CD14-positive monocyte (primary cell): ENCODE data around the gene ATP6V0A1. TPM values are rescaled to one million over a fixed set of nuclear protein-coding genes. Genes with fewer than 3 reads are reported as not detected.

Source experiments
- DNase-seq, 3 donors: peaks; one replicate each; pipeline ENCODE4 v3.0.0-alpha.2; 2011 to 2022
- H2AFZ ChIP-seq: 2 replicates; pipeline ENCODE4 v1.6.0; 2012; ENCODE audit warnings: mild to moderate bottlenecking, low read depth, low read length, inconsistent platforms; ENCODE audit not compliant: insufficient read depth, poor library complexity, severe bottlenecking
- H3K27ac ChIP-seq, 2 donors: 1 replicate in 1 of 2; 2 replicates in 1 of 2; pipeline ENCODE4 v1.5.1; 2012 to 2013; ENCODE audit warnings: low read length in 2 of 2, control low read depth in 1 of 2, inconsistent platforms in 1 of 2, low read depth in 1 of 2, mild to moderate bottlenecking in 1 of 2
- H3K27me3 ChIP-seq, 2 donors: one replicate each; pipeline versions ENCODE4 v1.6.0 to v1.6.1; 2011 to 2013; ENCODE audit warnings: low read length in 2 of 2; ENCODE audit not compliant: control insufficient read depth in 2 of 2, insufficient read depth in 2 of 2
- H3K36me3 ChIP-seq, 2 donors: replicated peaks in 1 of 2; 1 replicate in 1 of 2; 2 replicates in 1 of 2; pipeline versions ENCODE4 v1.5.1 to v1.6.1; 2012 to 2013; ENCODE audit warnings: low read length in 2 of 2, control low read depth in 1 of 2, inconsistent platforms in 1 of 2, mild to moderate bottlenecking in 1 of 2; ENCODE audit not compliant: insufficient read depth in 2 of 2, control insufficient read depth in 1 of 2
- H3K4me1 ChIP-seq, 2 donors: 1 replicate in 1 of 2; 2 replicates in 1 of 2; pipeline versions ENCODE4 v1.5.1 to v1.6.1; 2012 to 2013; ENCODE audit warnings: low read length in 2 of 2, control low read depth in 1 of 2, inconsistent platforms in 1 of 2, mild to moderate bottlenecking in 1 of 2, moderate library complexity in 1 of 2; ENCODE audit not compliant: insufficient read depth in 2 of 2, control insufficient read depth in 1 of 2
- H3K4me2 ChIP-seq: replicated peaks from 2 replicates; pipeline ENCODE3; 2012; ENCODE audit warnings: low read length, moderate library complexity, mild to moderate bottlenecking; ENCODE audit not compliant: poor library complexity, severe bottlenecking; ENCODE audit errors: extremely low read depth
- H3K4me3 ChIP-seq, 3 experiments: fragments of 200-600 bp in 1 of 3; sonication (generic) in 1 of 3; replicated peaks in 1 of 3; 1 replicate in 2 of 3; 2 replicates in 1 of 3; pipeline ENCODE4 v1.5.1; 2011 to 2013; ENCODE audit warnings: low read length in 3 of 3, mild to moderate bottlenecking in 3 of 3, control low read depth in 2 of 3, low read depth in 2 of 3, inconsistent platforms in 1 of 3, moderate library complexity in 1 of 3
- H3K79me2 ChIP-seq: 2 replicates; pipeline ENCODE4 v1.6.0; 2012; ENCODE audit warnings: mild to moderate bottlenecking, control low read depth, inconsistent platforms, low read length, moderate library complexity; ENCODE audit not compliant: insufficient read depth
- H3K9ac ChIP-seq: 2 replicates; pipeline ENCODE4 v1.6.0; 2017; ENCODE audit warnings: low read length, mild to moderate bottlenecking; ENCODE audit not compliant: insufficient read depth, poor library complexity, severe bottlenecking
- H3K9me3 ChIP-seq, 2 donors: replicated peaks in 1 of 2; 1 replicate in 1 of 2; 2 replicates in 1 of 2; pipeline versions ENCODE4 v1.5.1 to v1.6.1; 2012 to 2013; ENCODE audit warnings: low read length in 2 of 2, control low read depth in 1 of 2; ENCODE audit not compliant: control insufficient read depth in 1 of 2, insufficient read depth in 1 of 2
- H4K20me1 ChIP-seq: 2 replicates; pipeline ENCODE4 v1.6.0; 2012; ENCODE audit warnings: mild to moderate bottlenecking, low read length, control low read depth, moderate library complexity; ENCODE audit not compliant: insufficient read depth
- H3K27ac Mint-ChIP-seq, 7 donors: one replicate each; pipeline ENCODE4 v1.8.0; 2020; ENCODE audit warnings: mild to moderate bottlenecking in 7 of 7, mixed read lengths in 7 of 7, moderate library complexity in 6 of 7, inconsistent platforms in 2 of 7
- H3K27me3 Mint-ChIP-seq, 3 donors: one replicate each; pipeline ENCODE4 v1.8.0; 2021 to 2022; ENCODE audit warnings: low read depth in 3 of 3, mild to moderate bottlenecking in 3 of 3, mixed read lengths in 3 of 3, moderate library complexity in 3 of 3, inconsistent platforms in 1 of 3
- H3K36me3 Mint-ChIP-seq, 2 donors: one replicate each; pipeline ENCODE4 v1.8.0; 2020; ENCODE audit warnings: mixed read lengths in 2 of 2, inconsistent platforms in 1 of 2, mild to moderate bottlenecking in 1 of 2
- H3K4me1 Mint-ChIP-seq: one replicate; pipeline ENCODE4 v1.8.0; 2020; ENCODE audit warnings: mild to moderate bottlenecking, mixed read lengths
- H3K4me3 Mint-ChIP-seq, 2 donors: one replicate each; pipeline ENCODE4 v1.8.0; 2020; ENCODE audit warnings: mild to moderate bottlenecking in 2 of 2, mixed read lengths in 2 of 2, moderate library complexity in 1 of 2
- H3K9me3 Mint-ChIP-seq, 7 donors: one replicate each; pipeline ENCODE4 v1.8.0; 2020 to 2022; ENCODE audit warnings: mixed read lengths in 7 of 7, mild to moderate bottlenecking in 6 of 7, moderate library complexity in 6 of 7, inconsistent platforms in 2 of 7
- CTCF ChIP-seq: fragments of 200-600 bp; IDR thresholded peaks from one replicate; pipeline ENCODE4 v1.8.0; 2022; ENCODE audit warnings: antibody characterized with exemption, mild to moderate bottlenecking
- WGBS: methylation state at CpG from one replicate; pipeline ENCODE4 v1.1.5; 2013; ENCODE audit warnings: missing lambda C conversion rate; ENCODE audit not compliant: insufficient coverage; 5-methylcytosine and 5-hydroxymethylcytosine counted together
- intact Hi-C, 2 donors: fragments of 100-400 bp; cut with micrococcal nuclease; formaldehyde crosslinking; loops; one replicate each; pipeline versions ENCODE4 v1.15.0 to v1.15.1; 2023
- polyA plus RNA-seq, 3 donors: library from polyadenylated mRNA; depleted of rRNA in 1 of 3; unstranded in 2 of 3; stranded (reverse) in 1 of 3; fragments of 300-500 nt in 2 of 3; fragments of >200 nt in 1 of 3; fragmentation: Illumina TruSeq in 2 of 3; gene quantifications; 1 replicate in 2 of 3; 2 replicates in 1 of 3; pipeline ENCODE4 v1.2.3, GENCODE V29; 2012 to 2021

The ATP6V0A1 gene
- polyA plus RNA-seq, 3 donors, result 36.1 to 126 (median 55.1) TPM

- intact Hi-C loops, result no loop called here
- Mint-ChIP-seq H3K36me3 (no peaks in the 10 kb centered on the region), H3K4me1 (peaks cover 41% of the 10 kb centered on the region), H3K27me3 (peaks cover 0 to 15% (median 0%) of the 10 kb centered on the region in 3 donors), H3K4me3 (peak overlapping the region; percentile 77 to 82), H3K9me3 (no peaks in the 10 kb centered on the region), H3K27ac (peak overlapping the region in 5 of 7 donors; percentile 8 to 68 (median 30))
- Histone ChIP-seq H2AFZ (peak overlapping the region; percentile 70), H3K36me3 (no peaks in the 10 kb centered on the region), H3K79me2 (peaks cover 2% of the 10 kb centered on the region), H3K4me3 (peak overlapping the region; percentile 57 to 69 (median 68)), H3K27me3 (no peaks in the 10 kb centered on the region), H3K27ac (no peak overlapping the region), H3K4me2 (peak overlapping the region; percentile 70), H3K4me1 (peaks cover 34 to 45% of the 10 kb centered on the region in 2 donors), H4K20me1 (peaks cover 2% of the 10 kb centered on the region), H3K9ac (no peak overlapping the region), H3K9me3 (no peaks in the 10 kb centered on the region)
- 13% methylated on average over 52 of the region's 60 CpGs for WGBS
- TF ChIP-seq CTCF, result peak; percentile 50
- peak; percentile 38 to 63 (median 61) for DNase-seq
These were observed 73.0 kb downstream of the ATP6V0A1 start for GRCh38 chr17:42531455-42532354.

- 58% methylated on average over 16 of the region's 26 CpGs for WGBS
- Histone ChIP-seq H3K36me3 (peaks cover 14 to 19% of the 10 kb centered on the region in 2 donors), H3K27me3 (no peaks in the 10 kb centered on the region), H3K9ac (peak overlapping the region; percentile 72), H3K4me3 (peak overlapping the region; percentile 49 to 89 (median 75)), H2AFZ (peak overlapping the region; percentile 83), H3K79me2 (peaks cover 13% of the 10 kb centered on the region), H3K9me3 (no peaks in the 10 kb centered on the region), H3K4me2 (peak overlapping the region; percentile 95), H4K20me1 (peaks cover 16% of the 10 kb centered on the region), H3K27ac (peak overlapping the region; percentile 62 to 89), H3K4me1 (peaks cover 28 to 40% of the 10 kb centered on the region in 2 donors)
- no peak for DNase-seq
- TF ChIP-seq CTCF, result no peak
- Mint-ChIP-seq H3K27me3 (peaks cover 0 to 11% (median 0%) of the 10 kb centered on the region in 3 donors), H3K4me1 (peaks cover 36% of the 10 kb centered on the region), H3K36me3 (peaks cover 11 to 24% of the 10 kb centered on the region in 2 donors), H3K4me3 (peak overlapping the region; percentile 78 to 84), H3K9me3 (no peaks in the 10 kb centered on the region), H3K27ac (peak overlapping the region; percentile 61 to 95 (median 93))
- intact Hi-C loops, result no loop called here
These were observed 76.7 kb downstream of the ATP6V0A1 start for GRCh38 chr17:42535155-42536047.
